HG02759 (cell line): Measurements from ENCODE around the gene TMEM203.

Experiments
- ATAC-seq: cut with Tn5 transposase; IDR thresholded peaks from one replicate; pipeline ENCODE4 v1.9.1; 2021; ENCODE audit warnings: mild to moderate bottlenecking, moderate library complexity; ENCODE audit not compliant: unreplicated experiment

Gene TMEM203

DNA sequence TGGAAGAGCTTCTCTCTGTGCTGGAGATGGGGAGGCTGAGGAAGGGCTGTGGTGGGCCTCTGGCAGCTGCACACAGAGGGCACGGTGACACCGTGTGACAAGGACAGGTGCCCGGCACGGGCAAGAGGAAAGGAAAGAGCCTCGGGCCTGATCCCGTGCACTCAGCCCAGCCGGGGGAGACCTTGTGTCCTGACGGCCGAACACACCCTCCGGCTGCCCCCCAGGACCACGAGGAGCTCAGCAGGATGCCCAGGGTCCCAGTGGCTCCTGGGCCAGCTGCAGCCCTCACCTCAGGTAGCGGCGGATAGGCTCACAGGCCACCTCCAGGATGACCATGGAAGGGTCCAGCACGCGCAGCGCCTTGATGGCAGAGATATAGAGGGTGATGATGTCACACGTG, 22.6 kb downstream of the TMEM203 start:
- ATAC-seq = no peak

DNA sequence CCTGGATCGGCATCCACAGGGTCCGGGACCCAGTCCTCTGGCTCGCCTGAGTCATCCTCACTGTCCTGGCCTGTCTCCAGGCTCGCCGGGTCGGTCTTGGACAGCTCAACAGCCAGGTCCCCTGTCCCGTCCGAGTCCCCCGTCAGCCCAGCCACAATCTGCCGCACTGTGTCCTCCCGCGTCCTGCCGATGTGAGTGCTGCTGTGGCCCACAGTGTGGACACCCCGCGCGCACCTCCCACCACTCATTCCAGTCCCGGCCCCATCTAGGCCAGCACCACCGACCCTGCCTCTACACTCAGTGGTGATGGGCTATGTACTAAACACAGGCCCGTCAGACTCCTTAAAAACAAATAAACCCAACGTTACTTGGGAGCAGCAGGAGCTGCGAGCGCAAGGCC, 23.8 kb downstream of the TMEM203 start:
- ATAC-seq = no peak

DNA sequence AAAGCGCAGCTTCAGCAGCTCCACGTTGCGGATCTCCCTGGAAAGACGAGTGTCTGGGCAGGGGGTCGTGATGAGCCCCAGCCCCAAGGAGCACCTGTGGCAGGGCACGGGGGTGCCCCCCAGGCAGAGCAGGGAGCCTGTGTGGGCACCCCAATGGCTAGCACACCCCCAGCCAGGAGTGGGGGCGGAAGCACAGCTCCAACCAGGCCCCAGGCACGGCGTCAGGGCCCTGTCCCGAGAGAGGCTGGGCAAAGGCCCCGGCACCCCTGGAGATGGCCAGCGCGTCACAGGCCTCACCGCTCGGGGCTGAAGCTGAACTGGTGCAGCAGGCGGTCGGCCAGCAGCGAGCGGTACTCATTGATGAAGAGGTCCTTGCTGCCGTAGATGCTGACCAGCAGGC, 25.0 kb downstream of the TMEM203 start:
- ATAC-seq = no peak

DNA sequence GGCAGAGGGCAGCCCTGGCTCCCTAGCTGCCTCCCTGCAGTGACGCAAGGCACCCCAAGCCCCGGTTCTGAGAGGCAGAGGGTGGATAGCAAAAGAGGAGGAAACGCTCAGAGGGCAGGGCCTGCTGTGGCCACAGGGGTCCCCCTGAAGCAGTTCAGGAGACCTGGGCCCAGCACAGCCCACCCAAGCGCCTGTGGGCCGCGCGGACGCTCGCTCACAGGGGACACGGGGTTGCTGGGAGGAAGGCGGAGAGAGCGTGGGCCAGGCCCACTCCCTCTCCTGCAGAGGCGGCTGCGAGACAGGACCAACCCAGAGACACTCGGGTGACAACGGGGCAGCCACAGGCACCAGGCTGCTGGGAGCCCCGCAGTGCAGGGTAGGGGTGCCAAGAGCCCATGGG, 25.7 kb downstream of the TMEM203 start:
- no peak for ATAC-seq

DNA sequence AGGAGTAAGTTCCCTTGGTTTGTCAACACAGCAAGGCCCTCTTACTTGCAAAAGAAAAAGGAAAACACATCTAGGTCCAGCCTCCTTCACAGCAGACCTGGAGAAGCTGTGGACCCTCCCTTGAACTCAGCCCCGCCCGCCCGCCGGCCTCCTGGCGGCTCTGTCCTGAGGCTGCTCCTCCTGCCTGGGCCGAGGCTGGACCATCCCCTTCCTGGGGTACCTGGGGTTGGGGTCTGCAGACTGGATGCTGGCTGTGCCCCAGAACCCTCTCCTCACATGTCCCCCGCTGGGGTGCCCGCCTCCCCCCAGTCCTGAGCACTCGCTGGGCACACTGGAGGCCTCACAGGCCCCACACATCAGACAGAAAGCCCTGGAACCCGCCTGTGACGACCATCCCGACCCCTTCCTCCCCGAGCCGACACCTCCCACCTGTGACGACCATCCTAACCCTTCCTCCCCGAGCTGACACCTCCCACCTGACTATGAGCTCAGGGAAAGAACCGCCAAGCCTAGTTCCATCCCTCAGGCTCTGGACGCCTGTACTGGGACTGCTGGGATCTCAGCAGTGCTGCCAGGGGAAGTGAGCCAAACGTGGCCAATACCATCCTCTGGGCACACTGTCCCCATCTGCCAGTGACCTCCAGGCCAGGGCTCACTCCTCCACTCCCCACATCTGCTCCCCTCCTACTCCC, 26.4 kb downstream of the TMEM203 start:
- ATAC-seq = no peak

DNA sequence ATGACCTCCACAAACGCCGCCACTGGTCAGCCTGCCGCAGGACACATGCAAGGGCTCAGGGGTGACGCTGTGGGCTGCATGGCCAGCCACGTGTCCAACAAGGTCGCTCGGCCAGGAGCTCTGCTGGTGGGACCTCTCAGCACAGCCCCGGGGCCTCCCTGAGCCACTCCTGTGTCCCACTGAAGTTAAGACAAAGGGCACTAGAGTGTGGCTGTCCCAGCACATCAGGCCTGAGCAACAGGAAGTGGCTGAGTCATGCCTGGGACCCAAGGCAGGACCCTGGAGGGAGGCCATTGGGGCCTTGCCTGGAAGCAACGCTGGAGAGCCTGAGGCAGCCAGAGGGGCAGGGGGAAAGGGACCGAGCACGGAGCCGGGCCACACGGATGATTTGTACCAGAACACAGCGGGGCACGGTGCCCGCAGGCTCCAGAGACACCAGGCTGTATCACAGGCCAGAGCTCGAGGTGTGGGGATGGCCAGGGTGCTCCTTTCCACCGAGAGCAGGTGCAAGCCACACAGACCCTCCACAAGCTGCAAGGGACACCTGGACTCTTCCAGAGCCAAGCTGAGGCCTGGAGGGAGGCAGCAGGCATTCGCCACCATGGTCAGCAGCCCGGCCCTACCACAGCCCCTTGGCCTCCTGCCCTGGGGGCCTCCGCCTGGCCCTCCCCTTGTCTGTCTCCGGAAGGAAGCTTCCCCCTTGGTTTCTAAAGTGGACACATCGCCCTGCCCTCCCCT, 27.1 kb downstream of the TMEM203 start:
- ATAC-seq = no peak

DNA sequence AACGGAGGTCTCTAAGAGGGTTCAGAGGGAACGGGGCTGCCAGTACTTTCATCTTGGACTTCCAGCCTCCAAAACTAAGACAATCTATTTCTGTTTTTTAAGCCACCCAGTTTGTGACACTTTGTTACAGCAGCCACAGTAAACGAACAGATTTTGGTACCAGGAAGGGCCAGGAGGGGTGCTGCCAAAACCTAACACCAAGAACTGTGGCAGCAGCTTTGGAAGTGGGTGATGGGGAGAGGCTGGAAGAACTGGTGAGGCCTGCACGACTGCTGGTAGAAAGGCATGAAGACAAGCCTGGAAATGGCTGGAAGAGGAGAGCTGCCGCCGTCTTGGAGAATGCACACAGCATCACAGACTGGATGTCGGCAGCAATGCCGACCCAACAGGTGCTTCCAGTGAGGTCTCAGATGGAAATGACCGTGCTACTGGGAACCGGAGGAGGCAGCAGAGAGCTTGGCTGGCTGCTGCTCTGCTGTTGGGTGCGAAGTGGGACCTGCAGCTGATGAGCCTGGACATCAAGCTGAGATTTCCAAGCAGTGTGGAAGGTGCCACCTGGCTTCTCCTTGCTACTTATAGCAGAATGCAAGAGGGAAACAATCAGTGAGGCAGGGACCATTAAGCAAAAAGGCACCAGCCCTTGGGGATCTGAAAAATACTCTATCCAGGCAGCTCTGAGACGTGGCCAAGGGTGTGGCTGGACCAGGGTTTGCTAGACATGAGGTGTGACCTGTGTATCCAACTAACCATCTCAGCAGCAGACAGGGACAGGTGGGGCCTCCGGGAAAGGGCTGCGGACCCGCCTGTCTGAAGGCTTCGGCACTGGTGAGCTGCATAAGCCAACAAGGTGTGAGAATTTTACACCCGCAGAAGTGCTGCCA, 28.9 kb downstream of the TMEM203 start:
- ATAC-seq = no peak

DNA sequence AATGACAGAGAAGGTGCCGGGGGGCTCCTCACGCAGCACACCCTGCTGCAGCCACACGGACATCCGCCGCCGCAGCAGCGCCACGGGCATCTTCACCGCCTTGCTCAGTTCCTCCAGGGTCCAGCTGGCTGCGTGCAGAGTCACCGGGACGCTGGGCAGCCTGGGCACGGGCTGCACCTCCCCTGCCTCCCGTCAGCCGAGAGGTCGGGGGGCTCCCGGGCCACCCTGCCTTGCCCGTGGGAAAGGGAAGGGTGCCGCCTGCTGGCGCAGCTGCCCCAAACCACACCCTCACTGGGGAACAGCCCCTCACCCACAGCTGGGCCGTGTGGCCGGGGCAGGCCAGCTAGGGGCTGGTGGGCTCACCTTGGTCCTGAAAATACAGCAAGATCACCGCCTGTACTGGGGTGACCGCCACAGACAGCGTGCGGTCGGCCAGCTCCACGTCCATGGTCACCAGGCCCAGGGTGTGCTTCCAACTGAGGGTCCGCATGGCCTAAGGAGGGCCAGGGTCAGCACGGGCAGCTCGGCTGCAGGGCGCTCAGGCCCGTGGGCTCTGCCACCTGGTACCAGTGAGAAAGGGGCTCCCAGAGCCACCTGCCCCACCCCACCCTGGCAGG, 30.0 kb downstream of the TMEM203 start:
- ATAC-seq = no peak

DNA sequence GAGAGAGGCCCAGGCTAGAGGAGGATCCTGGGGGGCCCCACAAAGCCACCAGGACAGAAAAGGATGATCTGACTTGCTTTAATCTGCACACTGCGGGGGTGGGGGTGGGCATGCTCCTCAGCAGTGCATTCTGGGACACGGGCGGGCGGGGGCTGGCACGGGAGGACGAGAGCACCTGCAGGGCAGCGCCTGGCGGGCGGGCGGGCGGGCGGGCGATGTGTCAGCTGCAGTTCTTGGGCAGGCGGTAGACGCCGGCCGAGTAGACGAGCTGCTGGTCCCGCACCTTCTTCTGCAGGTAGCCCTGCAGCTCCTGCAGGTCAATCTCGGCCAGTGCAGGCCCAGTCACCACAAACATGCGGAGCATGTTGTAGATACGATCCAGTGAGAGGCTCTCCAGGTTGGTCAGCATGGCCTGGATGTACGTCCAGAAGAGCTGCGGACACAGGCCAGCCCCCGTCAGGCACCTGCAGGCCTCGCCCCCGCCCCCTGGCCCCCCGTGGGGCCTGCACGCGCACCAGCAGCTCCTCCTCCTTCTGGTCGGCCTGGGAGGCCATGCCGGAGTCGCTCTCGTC, 30.6 kb downstream of the TMEM203 start:
- ATAC-seq = no peak

DNA sequence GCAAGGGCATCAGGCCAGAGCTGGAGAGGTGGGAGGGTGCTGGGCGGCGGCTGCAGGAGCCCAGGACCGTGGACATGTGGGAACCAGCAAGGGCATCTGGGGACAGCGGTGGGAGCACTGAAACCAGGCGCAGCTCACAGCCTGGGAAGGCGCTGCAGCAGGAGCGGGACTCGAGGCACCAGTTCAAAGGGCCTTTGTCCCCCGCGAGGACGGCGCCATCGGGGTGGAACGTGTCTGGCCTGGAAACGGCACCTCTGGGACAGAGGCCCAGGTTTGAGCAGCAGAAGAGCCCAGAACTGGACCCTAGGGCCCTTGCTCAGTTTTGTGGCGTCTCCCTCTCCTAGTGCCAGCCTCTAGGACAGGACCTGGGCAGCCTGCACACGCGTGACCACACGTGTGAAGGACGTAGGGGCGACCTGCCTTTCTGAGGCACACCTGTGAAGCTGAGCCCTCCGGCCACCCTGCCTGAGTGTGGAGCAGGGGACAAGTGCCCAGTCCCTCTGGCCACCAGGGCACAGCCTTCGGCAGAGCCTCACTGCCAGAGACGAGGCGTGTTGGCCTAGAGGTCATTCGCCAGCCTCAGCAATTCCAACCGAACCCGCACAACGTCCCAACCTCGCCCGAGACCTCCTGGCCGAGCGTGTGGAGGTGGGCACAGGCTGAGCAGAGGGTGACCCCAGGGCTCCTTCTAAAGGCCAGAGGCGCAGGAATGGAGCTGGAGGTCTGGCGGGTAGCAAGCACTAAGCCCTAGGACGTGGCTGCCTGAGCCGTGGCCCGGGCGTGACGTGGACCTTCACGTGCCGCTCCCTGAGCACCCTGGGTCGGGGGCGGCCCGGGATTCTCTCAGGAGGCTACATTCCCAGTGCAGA, 31.4 kb downstream of the TMEM203 start:
- ATAC-seq = no peak

DNA sequence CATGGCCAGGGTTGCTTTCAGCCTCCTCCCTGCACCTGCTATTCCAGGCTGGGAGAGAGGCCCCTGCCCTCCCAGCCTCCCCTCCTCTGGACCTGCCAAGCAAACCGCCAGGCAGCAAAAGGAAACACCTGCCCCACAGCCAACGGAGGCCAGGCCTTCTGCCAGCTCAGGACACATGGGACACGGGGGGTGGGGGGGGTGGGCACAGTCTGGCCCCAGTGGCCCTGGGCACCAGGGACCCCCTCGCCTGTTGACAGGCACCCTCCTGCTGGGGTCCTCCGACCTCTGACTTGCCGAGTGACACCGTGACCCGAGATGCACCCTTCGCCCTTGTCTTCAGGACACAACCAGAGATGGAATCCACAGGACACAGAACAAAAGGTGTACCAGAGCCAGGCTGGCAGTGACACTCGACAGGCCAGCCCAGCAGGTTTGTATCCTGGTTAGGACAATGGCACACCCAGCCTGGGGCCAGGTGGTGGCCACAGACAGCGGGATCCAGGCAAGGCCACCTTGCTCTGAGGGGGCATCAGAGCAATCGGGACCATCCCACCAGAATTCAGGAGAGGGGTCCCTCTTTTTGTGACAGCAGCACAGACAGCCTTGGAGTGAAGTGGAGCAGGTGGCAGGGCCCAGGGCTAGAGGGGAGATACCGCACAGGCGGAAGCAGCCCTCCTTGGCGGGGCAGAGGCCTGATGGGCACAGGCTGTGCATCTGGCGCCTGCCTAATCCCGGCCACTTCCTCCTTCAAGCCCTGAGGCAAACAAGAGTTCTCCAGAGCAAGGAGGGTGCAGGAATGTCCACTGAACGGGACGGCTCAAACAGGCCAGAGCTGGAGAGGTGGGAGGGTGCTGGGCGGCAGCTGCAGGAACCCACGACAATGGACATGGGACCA, 32.3 kb downstream of the TMEM203 start:
- ATAC-seq = no peak

DNA sequence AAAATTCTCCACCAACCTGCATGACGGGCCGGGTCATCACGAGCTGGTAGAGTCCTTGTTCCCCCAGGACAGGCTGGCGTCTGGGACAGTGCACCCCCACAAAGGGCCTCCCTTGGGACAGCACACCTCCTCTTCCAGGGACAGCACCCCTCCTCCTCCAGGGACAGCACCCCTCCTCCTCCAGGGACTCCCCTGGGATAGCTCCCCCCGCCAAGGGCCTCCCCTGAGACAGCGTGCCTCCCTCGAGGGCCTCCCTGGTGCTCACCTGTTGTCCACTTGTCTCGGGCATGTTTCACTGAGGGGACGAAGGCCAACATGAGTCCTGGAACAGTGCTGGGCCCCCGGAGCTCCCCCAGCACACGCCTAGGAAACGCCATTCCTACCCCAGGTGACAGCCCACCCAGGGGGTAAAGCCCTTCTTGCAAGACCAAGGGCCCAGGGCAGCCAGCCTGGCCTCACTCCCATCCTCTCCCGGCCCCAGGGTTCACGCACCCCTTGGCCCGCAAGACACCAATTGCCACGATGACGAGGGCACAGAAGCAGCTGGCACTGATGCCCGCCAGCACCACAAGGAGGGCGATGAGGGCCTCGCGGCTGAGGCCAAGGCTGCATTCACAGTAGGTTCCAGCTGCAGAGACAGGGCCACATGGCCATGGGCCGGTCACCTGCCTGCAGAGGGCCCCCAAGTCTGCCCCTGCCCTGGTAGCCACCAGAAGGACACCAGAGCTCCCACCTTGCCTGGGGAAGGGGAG, 34.1 kb downstream of the TMEM203 start:
- ATAC-seq = no peak

DNA sequence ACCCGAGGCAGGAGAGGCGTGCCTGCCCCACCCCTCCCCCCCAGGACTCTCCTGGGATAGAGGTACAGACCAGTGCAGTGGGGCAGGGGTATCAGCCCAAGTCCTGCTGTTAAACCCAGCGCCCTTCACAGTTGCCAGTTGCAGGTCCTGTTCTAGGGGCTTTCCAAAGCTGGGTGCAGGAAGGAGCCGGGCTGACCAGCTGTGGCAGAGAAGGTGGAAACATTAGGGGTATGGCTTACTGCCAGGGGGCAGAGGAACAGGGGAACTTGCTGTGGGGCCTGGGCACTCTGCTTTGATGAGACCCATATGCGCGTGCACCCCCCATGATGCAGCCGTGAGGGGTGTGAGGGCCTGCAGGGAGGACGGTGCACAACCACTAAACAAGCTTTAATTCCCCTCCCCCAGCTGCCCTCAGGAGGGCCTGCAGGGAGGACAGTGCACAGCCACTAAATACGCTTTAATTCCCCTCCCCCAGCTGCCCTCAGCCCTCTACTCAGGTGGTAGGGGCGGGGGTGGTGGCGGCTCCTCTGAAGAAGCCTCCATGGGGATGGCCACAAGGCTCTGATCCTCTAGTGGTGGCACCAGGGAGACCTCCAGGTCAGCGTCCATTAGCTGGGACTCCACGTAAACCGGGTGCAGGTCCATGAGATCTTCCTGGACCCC, 34.8 kb downstream of the TMEM203 start:
- no peak for ATAC-seq

DNA sequence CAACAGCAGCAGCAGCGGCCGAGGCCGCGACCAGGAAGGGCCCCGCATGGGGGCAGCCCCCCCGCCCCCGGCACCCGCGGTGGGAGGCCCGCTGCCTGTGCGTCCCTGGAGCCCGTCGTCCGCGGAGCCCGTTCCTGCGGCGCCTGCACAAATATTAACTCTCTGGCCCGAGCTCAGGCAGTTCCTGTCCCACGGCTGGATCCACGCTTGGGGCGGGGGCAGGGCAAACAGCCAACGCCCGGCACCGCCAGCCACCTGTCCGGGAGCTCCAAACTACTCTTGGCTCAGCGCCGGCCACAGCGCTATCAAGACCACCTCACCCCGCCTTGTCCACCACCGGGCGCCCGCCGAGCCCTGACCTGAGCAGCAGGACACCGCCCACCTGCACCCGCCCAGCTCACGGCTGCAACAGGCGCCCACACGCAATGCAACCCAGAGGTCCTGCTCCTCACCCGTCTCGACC, 35.5 kb downstream of the TMEM203 start, which contains the start of gene LRRC26:
Gene LRRC26, minus strand, starts transcription at position 156 of the 463 bp plus-strand sequence. Its CDS starts 108 bp downstream, at position 48.
- no peak for ATAC-seq

DNA sequence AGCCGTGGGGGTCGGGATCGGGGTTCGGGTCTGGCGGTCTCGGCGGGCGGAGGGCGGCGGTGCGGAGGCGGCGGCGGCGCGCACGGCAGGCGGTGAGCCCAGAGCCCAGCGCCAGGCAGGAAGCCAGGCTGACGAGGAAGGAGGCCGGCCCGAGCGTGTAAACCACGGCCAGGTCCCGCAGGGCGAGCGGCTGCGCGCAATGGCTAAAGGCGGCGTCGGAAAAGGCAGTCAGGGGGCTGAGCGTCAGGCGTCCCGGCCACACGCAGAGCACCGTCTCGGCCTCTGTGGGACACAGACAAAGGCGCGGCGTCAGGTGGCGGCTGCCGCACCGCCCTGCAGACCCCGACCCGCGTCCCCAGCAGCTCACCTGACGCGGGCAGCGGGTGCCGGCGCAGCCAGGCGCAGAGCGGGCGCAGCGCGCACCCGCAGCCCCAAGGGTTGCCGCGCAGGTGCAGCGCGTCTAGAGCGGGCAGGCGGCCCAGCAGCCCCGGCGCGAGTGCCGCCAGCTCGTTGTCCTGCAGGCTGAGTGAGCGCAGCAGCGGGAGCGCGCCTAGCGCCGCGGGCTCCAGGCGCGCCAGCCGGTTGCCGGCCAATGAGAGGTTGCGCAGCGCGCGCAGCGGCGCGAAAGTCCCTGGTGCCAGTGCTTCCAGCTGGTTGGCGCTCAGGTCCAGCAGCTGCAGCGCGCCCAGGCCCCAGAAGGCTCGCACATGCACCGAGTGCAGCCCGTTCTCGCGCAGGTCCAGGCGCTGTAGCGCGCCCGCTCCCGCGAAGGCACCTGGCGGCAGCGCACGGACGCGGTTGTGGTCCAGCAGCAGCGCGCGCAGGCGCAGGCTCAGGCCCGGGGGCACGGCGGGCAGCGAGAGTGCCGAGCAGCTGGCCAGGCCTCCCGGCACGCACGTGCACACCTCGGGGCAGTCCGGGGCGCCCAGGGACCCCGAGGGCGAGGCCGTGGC, 36.3 kb downstream of the TMEM203 start:
- ATAC-seq = peak; percentile 47

DNA sequence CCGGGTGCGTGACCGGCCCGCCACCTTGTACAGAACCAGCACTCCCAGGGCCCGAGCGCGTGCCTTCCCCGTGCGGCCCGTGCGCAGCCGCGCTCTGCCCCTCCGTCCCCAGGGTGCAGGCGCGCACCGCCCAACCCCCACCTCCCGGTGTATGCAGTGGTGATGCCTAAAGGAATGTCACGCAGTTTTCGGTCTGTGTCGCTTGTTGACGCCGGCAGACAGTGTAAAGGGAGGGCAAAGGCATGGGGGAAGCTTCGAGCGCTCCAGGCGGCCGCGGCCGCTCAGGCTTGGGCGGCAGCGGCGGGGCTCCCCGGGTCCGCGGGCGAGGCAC, 36.9 kb downstream of the TMEM203 start:
- no peak for ATAC-seq
